GM18520 (cell line): ENCODE results near the gene GMIP.

Experiments used
- ATAC-seq: cut with Tn5 transposase; IDR thresholded peaks from one replicate; pipeline ENCODE4 v1.9.1; 2021; ENCODE audit not compliant: unreplicated experiment

The GMIP gene

DNA sequence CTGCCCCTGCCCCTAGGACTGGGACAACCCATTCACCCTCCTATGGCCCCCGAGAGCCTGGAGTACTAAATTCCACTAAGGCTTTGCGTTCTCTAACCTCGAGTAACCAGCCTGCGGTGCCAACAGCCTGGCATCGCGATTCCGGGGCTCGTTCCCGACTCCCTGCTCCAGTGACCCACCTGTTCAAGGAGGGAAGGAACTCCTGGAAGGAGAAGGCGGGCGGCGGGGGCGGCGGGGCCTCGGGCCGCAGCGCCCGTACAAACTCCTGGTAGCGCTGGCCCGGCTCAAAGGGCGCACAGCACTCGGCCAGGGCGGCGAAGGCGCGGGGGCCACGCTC, 6.3 kb downstream of the GMIP start:
- no peak for ATAC-seq

DNA sequence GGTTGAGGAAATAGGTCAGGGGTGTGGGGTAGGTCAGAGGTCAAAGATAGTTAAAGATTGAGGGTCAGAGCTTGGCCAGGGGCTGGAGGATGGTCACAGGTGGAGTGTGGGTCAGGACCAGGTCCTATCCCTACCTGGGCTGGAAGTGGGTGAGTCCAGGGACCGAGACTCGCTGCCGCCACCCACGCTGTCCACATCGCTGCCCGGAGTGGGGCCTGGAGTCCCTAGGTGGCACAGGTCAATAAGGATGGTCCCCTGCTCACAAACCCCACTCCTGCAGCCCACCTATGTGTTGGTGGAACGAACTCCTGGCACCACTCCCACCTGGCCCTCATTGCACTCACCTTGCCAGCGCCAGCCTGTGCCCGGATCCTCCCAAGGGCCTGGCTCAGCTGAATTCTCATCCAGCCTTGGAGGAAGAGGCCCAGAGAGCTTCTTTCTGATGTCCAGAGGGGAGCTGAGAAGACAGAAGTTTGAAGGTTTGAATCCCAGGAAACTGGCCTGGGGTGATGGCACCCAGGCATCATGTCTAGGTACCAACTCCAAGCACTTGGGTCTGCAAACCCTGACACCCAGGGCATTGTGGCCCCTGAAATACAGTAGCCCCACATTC, 6.8 kb downstream of the GMIP start:
- ATAC-seq, result no peak

DNA sequence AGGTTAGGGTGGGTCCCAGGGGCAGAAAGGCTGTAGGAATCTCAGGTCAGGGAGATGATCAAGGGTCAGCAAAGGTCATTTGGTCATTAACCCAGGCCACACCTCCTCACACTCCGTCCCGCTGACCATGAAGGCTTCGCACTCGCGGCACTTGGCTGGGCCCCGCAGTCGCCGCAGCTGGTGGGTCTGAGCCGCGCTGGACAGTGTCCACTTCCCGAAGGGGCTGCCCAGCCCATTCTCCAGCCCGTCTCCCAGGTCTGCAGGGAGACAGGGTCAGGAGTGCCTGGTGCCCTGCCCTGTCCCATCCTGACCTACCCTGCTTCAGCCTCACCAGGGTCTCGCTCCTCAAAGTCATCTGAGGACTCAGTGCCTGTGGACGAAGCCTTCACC, 8.1 kb downstream of the GMIP start:
- no peak for ATAC-seq

DNA sequence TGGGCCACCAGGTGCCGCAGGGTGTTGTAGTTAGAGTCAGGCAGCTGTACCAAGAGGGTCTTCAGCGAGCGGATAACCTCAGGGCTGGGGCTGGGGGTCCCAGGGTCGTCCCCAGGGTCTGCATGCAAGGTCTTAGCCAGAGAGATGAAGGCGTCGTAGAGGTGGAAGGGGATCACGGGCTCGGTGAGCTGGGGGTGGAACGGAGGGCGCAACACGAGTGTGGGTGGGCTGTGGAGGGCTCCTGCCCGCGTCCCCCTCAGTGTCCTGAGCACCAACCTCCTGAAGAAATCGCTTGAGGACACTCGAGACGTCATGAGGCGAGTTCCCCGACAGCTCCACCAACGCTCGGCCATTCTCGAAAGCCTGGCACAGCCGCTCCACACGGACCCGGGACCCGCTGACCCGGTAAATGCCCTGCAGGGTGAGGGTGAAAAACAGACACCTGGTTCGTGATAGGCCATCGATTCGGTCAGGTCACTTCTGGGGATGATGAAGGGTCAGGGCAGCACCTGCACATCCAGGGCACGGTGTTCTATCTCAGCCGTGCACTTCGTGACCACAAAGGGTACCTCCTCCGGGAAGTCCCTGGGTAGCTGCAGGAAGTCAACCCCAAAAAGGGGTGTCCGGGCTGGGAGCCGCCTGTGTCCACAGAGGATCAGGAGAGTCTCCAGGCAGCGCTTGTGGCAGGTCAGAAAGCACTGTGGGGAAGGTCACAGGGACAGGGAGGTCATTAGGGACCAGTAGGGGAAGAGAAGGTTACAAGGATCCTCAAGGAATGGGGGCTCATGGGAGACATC, 8.7 kb downstream of the GMIP start:
- no peak for ATAC-seq

DNA sequence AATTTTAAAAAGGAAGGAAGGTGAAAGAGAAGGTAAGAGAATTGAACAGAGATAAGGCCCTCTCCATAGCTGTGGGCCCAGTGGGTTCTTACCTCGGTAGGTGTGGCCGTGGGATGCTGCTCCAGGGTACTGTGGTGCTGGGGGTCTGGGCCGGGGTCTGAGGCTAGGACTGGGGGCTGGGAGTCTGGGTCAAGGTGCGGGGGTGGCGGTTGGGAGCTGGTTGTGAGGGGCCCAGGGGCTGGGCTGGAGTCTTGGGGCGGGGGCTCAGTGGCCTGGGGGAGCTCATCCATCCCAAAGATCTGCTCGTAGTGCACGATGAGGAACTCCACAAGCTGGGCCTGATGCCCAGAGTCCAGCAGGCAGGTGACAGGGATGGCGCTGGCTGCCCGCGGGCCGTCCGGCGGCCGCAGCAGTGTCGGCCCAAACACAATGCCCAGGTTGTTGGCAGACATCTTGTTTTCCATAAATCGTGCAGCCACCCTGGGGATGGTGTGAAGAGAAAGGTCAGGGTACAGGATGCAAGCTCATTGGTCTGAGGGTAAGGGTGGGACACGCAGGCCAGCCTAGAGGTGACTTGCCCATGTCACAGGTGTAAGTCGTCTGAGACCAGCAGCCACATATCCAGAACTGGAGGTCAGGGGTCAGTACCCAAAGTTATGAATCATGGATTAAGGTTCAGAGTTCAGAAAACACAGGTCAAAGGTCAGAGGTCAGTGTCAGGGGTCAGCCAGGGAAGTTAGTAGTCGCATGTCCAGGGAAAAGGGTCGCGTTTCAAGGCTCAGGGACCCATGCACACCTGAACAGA, 9.5 kb downstream of the GMIP start:
- no peak for ATAC-seq

DNA sequence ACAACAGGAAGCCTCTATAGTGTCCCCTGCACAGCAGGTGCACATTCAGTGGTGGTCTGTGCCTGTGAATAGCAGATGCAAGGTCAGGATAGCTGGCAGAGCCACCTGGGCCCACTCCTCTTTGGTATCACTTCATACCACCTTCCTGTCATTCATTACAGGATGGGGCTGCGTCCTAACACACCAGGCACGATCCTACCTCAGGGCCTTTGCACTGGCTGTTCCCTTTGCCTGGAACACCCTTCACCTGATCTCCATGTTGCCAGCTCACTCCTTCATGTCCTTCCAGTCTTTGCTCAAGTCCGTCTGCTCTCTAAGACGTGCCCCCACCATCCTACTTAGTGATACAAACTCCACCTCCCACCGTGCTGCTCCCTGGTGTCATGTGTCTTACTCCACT, 10.8 kb downstream of the GMIP start:
- no peak for ATAC-seq

DNA sequence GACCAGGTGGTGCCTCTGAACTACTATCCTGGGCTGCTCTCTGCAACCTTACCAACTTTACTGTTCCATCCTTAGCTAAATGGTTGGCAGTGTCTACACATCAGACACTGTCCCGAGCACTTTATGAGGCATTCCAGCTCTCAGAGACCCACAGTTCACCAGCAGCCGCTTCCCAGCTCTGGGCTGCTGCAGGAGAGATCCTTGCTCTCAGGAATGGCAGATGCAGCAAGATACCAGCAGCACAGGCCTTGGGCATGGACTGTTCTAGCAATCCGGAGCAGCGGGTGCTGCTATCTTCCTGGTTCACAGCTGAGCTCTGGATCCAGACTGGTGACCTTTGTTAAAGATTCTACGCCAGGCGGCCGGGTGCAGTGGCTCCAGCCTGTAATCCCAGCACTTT, 12.1 kb downstream of the GMIP start:
- no peak for ATAC-seq

DNA sequence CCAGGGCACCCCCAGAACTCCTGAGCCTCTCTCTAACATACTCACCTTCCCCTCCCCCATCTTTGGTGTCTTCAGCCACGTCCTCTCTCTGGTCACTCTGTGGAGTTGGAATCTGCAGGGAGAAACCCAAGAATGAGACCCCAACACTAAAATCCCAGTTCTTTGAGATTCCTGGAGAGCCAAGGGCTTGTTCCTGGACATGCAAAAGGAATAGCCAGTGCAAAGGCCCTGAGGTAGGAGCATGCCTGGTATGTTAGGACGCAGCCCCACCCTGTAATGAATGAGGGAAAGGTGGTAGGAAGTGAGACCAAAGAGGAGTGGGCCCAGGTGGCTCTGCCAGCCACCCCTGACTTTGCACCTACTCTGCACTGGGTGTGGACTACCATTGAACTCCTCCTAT, 13.0 kb downstream of the GMIP start:
- ATAC-seq, result no peak

DNA sequence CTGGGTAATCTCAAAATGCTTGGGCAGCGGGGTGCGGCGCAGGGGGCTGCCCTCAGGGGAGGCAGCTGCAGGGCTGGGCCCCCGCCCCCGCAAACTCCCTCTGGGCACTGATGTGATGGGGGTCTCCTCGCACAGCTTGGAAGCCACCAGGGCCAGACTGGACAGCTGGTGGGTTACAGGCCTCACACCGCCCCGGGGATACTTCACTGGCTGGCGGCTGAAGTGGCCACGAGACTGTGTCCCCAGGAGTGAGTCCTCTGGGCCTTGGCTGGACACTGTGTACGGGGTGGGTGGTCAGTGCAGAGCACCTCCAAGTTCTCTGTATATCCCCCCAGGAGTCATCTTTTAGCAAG, 13.4 kb downstream of the GMIP start:
- ATAC-seq, result no peak

DNA sequence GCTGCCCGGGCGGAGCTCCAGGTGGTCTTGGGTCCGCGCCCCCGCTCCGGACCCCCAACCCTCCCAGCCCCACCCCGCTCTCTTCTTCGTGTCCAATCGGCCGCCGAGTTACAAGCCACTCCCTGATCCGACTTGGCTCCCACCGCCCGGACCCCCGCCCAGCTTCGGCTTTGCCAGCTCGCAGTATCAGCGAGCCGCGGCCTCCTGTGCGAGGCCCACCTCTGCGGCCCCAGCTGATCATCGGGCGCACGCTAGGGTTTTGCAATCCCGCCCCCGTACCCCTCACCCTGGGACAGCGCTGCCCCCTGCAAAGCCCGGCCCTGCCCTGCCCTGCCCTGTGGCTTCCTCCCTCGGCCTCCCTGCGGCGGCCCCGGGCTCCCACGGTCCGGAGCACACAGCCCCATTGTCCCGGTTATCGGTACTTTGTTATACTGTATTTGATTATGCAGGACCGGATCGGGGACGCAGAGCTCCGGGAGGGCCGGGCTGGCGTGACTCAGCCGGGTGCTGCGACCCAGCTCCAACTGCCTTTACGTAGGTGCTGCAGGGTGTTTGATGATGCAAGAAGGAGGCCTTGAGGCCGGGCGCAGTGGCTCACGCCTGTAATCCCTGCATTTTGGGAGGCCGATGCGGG, 14.8 kb downstream of the GMIP start:
- ATAC-seq, result no peak

DNA sequence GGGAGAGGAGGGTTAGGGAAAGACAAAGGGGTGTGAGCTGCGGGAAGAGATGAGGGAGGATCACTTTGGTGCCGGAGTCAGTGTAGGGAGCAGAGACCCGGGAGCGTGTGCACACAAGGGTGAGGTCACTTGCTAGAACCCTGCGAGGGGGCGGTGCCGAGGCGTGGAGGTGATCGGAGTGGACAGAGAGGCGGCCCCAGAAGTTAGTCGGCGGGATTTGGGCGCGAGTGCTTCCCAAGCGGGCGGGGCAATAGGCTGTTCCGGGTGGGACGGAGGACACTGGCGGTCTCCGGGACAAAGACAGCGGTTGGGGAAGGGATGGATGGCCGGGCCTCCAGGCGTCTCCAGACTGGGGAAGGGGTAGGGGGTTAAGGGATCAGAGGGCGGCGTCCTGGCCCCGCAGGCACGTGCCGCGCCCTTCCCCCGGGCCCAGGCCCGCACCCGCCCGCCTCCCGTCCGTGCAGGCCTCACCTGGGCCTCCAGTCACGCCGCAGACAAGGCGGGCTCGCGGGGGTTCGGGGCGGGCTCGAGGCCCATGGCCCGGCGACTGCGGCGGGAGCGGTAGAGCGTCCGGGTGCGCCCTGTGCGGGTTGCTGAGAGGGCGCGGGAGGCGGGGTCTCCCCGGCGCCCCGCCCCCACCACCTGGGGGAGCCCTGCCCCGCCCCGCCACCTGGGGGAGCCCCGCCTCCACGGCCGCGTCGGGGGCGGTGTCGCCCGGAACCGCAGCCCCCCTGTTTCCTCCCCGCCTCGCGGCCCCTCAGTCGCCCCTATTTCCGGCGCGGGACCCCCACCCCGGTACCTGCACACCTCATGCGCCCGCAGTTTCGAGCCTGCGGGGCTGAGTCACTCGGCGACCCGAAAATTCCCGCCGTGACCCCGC, 15.6 kb downstream of the GMIP start, which contains the start of gene LPAR2:
Gene LPAR2 (minus strand): TSS at position 600 of the 880 bp plus-strand sequence. CDS start 945 bp downstream, outside the sequence.
- ATAC-seq, result peak; percentile 47

DNA sequence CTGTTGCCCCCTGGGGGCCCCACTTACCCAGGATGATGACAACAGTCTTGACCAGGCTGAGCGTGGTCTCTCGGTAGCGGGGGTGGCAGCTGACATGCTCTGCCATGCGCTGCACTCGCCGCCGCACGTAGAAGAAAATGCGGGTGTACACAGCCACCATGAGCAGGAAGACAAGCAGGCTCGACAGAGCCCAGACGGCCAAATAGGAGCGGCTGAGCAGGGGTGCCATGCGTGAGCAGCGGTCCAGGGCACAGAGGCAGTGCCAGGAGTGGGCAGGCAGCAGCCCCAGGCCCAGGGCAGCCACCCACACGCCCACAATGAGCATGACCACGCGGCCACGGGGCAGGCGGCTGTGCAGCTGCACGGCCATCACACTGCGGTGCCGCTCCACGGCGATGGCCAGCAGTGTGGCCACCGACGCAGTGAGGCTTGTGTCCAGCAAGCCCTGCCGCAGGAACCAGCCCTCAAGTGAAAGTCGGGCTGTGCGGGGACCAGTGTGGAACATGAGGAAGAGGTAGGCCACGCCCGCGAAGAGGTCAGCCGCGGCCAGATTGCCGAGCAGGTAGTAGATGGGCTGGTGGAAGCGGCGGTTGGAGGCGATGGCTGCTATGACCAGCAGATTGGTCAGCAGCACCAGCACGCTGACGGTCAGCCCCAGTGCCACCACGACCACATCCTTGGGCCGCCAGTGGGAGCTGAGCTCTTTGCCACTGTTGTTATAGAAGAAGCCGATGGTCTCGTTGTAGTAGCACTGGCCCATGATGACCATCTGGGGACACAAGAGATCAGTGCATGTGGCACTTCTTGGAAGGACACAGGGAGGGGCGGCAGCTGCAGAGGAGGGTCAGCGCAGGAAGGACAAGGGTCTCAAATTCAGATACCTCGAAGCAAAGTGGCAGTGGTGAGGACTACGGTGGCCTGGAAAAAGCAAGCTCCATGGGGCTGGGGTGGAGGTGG, 16.7 kb downstream of the GMIP start:
- no peak for ATAC-seq

DNA sequence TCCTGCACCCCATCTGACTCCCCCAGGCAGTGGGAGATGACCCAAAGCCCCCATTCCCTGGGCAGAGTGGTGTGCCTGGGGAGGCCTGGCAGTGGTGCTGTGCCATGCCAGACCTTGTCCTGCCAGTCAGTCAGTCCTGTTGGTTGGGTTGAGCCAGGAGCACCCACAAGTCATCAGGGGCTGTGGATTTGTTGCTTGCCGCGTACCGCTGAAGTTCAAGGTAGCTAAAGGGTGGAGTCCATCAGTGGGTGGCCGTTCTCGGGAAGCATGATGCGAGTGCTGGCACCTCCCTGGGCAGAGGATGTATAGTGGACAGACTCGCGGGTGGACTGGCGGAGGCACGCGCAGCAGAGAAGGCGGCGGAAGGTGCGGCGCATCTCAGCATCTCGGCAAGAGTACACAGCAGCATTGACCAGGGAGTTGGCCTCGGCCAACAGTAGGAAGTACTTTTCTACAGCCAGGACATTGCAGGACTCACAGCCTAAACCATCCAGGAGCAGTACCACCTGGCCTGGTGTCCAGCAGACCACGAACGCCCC, 19.4 kb downstream of the GMIP start:
- ATAC-seq, result no peak

DNA sequence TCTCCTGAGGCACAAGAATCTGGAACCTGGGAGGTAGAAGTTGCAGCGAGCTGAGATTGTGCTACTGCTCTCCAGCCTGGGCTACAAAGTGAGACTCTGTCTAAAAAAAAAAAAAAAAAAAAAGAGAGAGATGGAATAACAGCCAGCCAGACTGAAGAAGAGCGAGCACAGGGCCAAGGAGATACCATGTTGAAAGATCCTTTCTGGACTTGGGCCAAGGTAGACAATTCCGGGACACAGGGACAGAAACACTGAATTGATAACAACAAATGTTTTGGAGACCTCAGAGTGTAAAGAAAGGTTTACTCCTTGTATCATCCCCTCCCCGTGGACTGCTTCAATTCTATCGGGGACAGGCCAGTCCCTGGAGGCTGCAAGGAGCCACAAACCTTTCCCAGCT, 20.1 kb downstream of the GMIP start:
- ATAC-seq, result no peak

DNA sequence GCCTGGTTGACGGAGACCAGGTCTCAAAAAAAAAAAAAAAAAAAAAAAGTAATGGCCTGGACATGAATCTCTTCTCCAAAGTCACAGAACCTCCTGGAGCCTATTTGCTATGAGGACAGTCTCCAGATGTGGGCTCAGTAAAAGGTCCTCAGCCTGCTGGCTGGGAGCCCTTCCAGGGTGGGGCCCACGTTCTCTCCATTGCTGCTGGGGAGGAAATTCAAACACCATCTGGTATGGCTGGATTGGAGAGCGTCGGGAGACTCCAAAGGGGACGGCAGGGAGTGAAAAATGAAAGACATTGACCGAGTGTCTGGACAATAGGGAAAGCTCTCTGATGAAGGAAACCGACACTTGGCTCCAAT, 23.6 kb downstream of the GMIP start:
- no peak for ATAC-seq

DNA sequence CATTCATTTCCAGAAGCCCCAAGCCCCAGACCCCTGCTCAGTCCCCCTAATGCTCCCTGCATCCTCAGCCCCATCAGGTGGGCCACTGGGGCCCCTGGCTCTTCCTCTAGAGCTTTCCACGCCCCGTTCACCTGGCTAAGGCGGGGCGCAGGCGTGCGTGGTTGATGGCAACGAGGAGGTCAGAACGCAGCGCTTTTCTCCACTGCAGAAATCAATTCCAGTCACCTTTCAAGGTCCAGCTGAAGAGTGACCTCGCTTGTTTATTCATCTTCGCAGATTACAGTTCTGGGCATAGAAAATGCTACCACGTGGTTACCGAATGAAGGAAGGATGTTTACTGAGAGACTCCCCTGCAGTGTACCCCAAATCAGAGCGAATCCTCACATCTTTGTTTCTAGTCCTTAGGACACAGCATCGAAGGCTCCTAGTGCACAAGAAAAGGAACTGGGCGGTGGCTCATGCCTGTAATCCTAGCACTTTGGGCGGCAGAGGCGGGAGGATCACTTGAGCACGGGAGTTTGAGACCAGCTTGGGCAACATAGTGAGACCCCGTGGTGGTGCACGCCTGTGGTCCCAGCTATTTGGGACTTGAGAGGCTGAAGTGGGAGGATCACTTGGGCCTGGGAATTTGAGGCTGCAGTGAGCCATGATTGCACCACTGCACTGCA, 24.1 kb downstream of the GMIP start:
- ATAC-seq, result no peak

DNA sequence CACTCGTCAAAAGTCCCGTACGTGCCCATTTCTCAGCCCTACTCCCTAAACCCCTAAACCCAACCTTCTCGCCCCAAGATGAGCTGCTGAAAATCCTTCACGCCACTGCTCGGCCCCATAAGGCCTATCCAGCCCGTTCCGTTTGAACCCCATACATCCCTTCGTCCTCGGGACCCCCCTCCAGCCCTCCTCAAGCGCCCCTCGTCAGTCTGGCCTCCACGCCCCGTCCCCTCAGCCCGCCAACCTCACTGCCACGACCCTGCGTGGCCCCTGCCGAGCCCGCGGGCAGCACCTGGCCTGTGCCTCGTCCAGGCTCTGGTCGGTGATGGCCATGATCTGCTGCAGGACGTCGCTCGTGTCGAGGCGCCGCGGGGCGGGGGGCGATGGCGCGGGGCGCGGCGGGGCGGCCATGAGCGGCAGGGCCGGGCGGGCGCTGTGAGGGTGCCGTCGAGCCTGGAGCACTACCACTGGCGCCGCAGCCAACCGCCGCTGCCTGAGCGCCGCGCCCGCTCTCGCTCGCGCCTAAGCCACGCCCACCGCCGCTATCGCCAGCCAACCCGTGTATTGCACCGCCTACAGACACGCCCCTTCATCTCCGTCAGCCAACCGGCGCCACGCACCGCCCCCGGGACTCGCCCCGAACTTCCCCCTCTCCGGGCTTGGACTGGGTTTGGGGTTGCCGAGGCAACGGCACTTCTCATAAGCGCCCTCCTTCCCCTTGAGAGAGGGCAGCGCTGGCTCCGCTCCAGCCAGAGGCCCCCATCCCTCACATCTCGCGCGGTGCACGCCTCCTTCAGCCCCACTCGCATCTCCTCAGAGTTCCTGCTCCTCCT, 25.0 kb downstream of the GMIP start, which contains the start of gene PBX4:
Gene PBX4 (minus strand): TSS at position 469 of the 833 bp plus-strand sequence. CDS start 58 bp downstream, at position 411.
- peak; percentile 91 for ATAC-seq

DNA sequence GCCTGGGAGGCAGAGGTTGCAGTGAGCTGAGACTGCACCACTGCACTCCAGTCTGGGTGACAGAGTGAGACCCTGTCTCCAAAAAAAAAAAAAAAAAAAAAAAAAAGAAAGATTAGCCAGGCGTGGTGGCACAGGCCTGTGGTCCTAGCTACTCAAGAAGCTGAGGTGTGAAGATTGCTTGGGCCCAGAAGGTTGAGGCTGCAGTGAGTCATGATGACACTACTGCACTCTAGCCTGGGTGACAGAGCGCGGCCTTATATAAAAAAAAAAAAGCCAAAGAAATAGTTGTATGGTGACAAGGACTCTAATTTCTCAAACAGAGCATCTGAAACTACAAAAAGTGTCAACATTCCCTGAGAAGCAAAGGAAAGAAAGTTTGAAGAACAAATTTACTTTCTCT, 28.4 kb downstream of the GMIP start:
- ATAC-seq, result no peak
